ENCODE data around the gene TXNDC12. TPM values are rescaled to one million over a fixed set of nuclear protein-coding genes. Genes with fewer than 3 reads are reported as not detected.

Gene TXNDC12
- 35.5 and 42.7 TPM in 2 replicates for total RNA-seq (2011; cell fraction: chromatin; rRNA removed; ENCODE audit: low replicate concordance)
- total RNA-seq (2011; cell fraction: nucleolus; rRNA removed), result 45.9 and 51.5 TPM in 2 replicates
- total RNA-seq (2011; cell fraction: nucleoplasm; rRNA removed), result 54.7 and 62.0 TPM in 2 replicates
- total RNA-seq (2014; rRNA removed) (33.4 and 47.6 TPM in 2 replicates), total RNA-seq (2014; rRNA removed; fragmentation: Illumina TruSeq; extraction: Trizol) (37.8 and 40.2 TPM in 2 replicates), total RNA-seq (2015; rRNA removed; fragmentation: Illumina TruSeq; extraction: Trizol) (29.7 and 34.6 TPM in 2 replicates), total RNA-seq (2021) (57.9 and 60.8 TPM in 2 replicates), polyA plus RNA-seq (2011; rRNA removed) (45.9 and 53.1 TPM in 2 replicates), polyA plus RNA-seq (2014; fragmentation: Illumina TruSeq; extraction: Trizol) (31.7 and 32.1 TPM in 2 replicates), polyA plus RNA-seq (2014; fragmentation: Nextera tagmentation; extraction: Ambion mirVana) (10 to 100 TPM; 17.0 to 29.3 TPM), polyA plus RNA-seq (2014; rRNA removed) (43.5 and 45.4 TPM in 2 replicates), polyA minus RNA-seq (2011; rRNA and poly(A)+ RNA removed) (22.5 and 27.6 TPM in 2 replicates), Bru-seq, nascent RNA (percentile 86 among the genes with signal in this experiment), BruChase-seq, experiment 1, labeled RNA remaining after a 2-hour chase (percentile 88 among the genes with signal in this experiment), BruChase-seq, experiment 2, labeled RNA remaining after a 6-hour chase (percentile 87 among the genes with signal in this experiment)
- 17.1 and 33.6 TPM in 2 replicates for polyA plus RNA-seq (2011; cell fraction: cytosol; rRNA removed)
- polyA plus RNA-seq (2011; cell fraction: nucleus; rRNA removed), result 13.3 and 16.5 TPM in 2 replicates
- polyA plus RNA-seq (2012), result 46.0 and 101 TPM in 2 replicates
- 56.3 and 58.4 TPM in 2 replicates for polyA minus RNA-seq (2011; cell fraction: cytosol; rRNA and poly(A)+ RNA removed)
- polyA minus RNA-seq (2011; cell fraction: nucleus; rRNA and poly(A)+ RNA removed), result 10.6 and 13.2 TPM in 2 replicates
- long read RNA-seq, experiment 1, transcript TXNDC12-201 (7 exons, 2,396 nt), result major isoform, 181 of 209 reads
- long read RNA-seq, experiment 1, partial matches to known transcripts, result 7 of 209 reads
- long read RNA-seq, experiment 1, other reads (novel, unspliced or antisense), result 16 of 209 reads
- long read RNA-seq, experiment 2, transcript TXNDC12-201 (7 exons, 2,396 nt), result major isoform, 58 of 76 reads
- long read RNA-seq, experiment 2, partial matches to known transcripts, result 14 of 76 reads
- long read RNA-seq, experiment 2, other reads (novel, unspliced or antisense), result 4 of 76 reads
- long read RNA-seq, experiment 3, transcript TXNDC12-201 (7 exons, 2,396 nt), result major isoform, 117 of 120 reads
- long read RNA-seq, experiment 3, partial matches to known transcripts, result 1 of 120 reads
- long read RNA-seq, experiment 3, other reads (novel, unspliced or antisense), result 2 of 120 reads

GRCh38 chr1:52055066-52055865 is at the start of gene TXNDC12:
Gene TXNDC12, minus strand, starts transcription at chr1:52055191. Its CDS starts 95 bp downstream, at chr1:52055096.
- intact Hi-C loops (cut with micrococcal nuclease), result loop anchor here (1.0 to 5.0 kb wide), 2 partner anchors 23 to 497 kb away; partner anchors contain the start of gene TUT4
- CTCF ChIA-PET (ENCODE audit: low intra/inter-chr PET ratio), result interaction anchor here (0.6 kb wide), 1 partner anchor 357 kb away, joined by 3 read pairs; no protein-coding TSS in a partner anchor
- no peaks in the 10 kb centered on the region for H4K20me1 ChIP-seq (replicated peaks; ENCODE audit: control insufficient read depth, insufficient read depth, low read length)
- FAIRE-seq (peak; percentile 84), DNase-seq (ENCODE audit: extremely low read depth in 1 of 4, low spot score in 3 of 4) (peak; percentile 76 to 94 (median 84)), ATAC-seq (peak; percentile 81)
- H3K36me3 ChIP-seq (ENCODE audit: control insufficient read depth, insufficient read depth, low read length), result peaks cover 43% of the 10 kb centered on the region; the same call in 2 of the 3 replicates
- in situ Hi-C loops (cut with MboI), result no loop called here
- POLR2A ChIA-PET, result interaction anchor here (0.6 to 3.8 kb wide), 18 partner anchors 9 to 1159 kb away, joined by 3 to 32 read pairs (median 3); partner anchors contain the start of genes KTI12, ORC1 and PRPF38A
- H3K4me3 ChIP-seq, result peak within 1 kb of the TSS; percentile 83
- no peaks in the 10 kb centered on the region for H3K9me3 ChIP-seq (replicated peaks; ENCODE audit: control insufficient read depth, insufficient read depth, low read depth, low read length)
- peaks cover 72% of the 10 kb centered on the region for H3K79me2 ChIP-seq (ENCODE audit: control insufficient read depth, insufficient read depth, low read length)
- H2AFZ ChIP-seq (ENCODE audit: low read depth, low read length), result peak within 1 kb of the TSS; percentile 86
- peaks cover 5 to 16% of the 10 kb centered on the region in 2 experiments for H3K4me1 ChIP-seq (replicated peaks in 1 of 2; ENCODE audit: control insufficient read depth in 2 of 2, insufficient read depth in 2 of 2, low read length in 2 of 2)
- no TSS peak for BruUV-seq (replicated peaks)
- peak within 1 kb of the TSS; percentile 94 for H3K27ac ChIP-seq (ENCODE audit: extremely low read depth, low read depth, low read length)
- no peaks in the 10 kb centered on the region; a peak in 1 of 5 replicates for H3K27me3 ChIP-seq (ENCODE audit: control insufficient read depth in 2 of 2, insufficient read depth in 2 of 2, low read length in 2 of 2)
- under 1% methylated on average over 42 of the region's 45 CpGs for WGBS (ENCODE audit: insufficient coverage, low coverage, missing lambda C conversion rate)
- H3K9me1 ChIP-seq (ENCODE audit: control insufficient read depth, insufficient read depth, low read length), result no peaks in the 10 kb centered on the region
- H3K9ac ChIP-seq (ENCODE audit: insufficient read depth in 1 of 2, low read depth in 2 of 2, low read length in 2 of 2), result peak within 1 kb of the TSS; percentile 93 to 94
- peak within 1 kb of the TSS; percentile 99 for H3K4me2 ChIP-seq (ENCODE audit: insufficient read depth, low read length)
- TF ChIP-seq MBD1 (CRISPR knock-in tag; IDR thresholded peaks at IDR 0.05) (no peak), SRF (CRISPR knock-in tag; IDR thresholded peaks at IDR 0.05) (no peak), CREB3L1 (IDR thresholded peaks at IDR 0.05; ENCODE audit: borderline replicate concordance, low read depth) (no peak), NR2C2 (CRISPR knock-in tag; IDR thresholded peaks at IDR 0.05) (0 out of 2 replicates have a peak, but pooled peaks have one; percentile 49), NR2C2 (tag; IDR thresholded peaks at IDR 0.05) (no peak), CHCHD3 (CRISPR knock-in tag; IDR thresholded peaks at IDR 0.05) (0 out of 2 replicates have a peak, but pooled peaks have one; percentile 5), NFXL1 (CRISPR knock-in tag; IDR thresholded peaks at IDR 0.05) (0 out of 2 replicates have a peak, but pooled peaks have one; percentile 46)
